Measurements from ENCODE around the gene SRP14.

SRP14 gene

DNA sequence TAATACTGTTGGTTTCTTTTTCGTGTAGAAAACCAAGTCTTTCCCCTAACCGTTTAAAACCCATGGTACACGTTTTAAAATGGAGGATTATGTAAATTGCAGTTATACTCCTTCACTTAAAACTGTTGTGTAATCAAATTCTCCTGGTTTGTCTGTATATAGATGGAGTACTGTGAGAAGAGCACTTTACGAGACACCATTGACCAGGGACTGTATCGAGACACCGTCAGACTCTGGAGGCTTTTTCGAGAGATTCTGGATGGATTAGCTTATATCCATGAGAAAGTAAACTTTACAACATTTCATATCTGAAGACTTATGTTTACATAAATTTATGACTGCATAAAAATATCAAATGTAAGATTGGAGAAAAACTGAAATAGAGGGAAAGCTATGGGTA lies 51.2 kb downstream of the SRP14 start:
- no peaks in the 10 kb centered on the region for H3K9me3 ChIP-seq (ENCODE audit: control insufficient read depth in 1 of 2, low read length in 2 of 2)
- H3K36me3 ChIP-seq (ENCODE audit: control insufficient read depth in 1 of 2, insufficient read depth in 2 of 2, low read length in 2 of 2) = peaks cover 44 to 52% of the 10 kb centered on the region in 2 donors
- H3K4me3 ChIP-seq (ENCODE audit: low read depth in 1 of 2, low read length in 2 of 2) = no peak overlapping the region

More for the DNA sequence above, 51.2 kb downstream of the SRP14 start:
- no peaks in the 10 kb centered on the region for H3K27me3 ChIP-seq (ENCODE audit: low read depth, low read length)
- no peaks in the 10 kb centered on the region for H3K4me1 ChIP-seq (ENCODE audit: control insufficient read depth in 1 of 2, insufficient read depth in 2 of 2, low read length in 2 of 2)
- H3K27ac ChIP-seq (ENCODE audit: low read length) = no peak overlapping the region
